ENCODE data around the gene MOV10.

GRCh38 chr1:112696578-112697314, 22.3 kb downstream of the MOV10 start:
- TF ChIP-seq CTCF (IDR thresholded peaks at IDR 0.05): no peak
- no peak for TF ChIP-seq EZH2 (IDR thresholded peaks at IDR 0.05; ENCODE audit: borderline replicate concordance, insufficient read depth, low read depth, low read length, poor library complexity, severe bottlenecking)
